ENCODE results near the gene DGKK. TPM values are rescaled to one million over a fixed set of nuclear protein-coding genes. Genes with fewer than 3 reads are reported as not detected.

Gene DGKK, protein sequence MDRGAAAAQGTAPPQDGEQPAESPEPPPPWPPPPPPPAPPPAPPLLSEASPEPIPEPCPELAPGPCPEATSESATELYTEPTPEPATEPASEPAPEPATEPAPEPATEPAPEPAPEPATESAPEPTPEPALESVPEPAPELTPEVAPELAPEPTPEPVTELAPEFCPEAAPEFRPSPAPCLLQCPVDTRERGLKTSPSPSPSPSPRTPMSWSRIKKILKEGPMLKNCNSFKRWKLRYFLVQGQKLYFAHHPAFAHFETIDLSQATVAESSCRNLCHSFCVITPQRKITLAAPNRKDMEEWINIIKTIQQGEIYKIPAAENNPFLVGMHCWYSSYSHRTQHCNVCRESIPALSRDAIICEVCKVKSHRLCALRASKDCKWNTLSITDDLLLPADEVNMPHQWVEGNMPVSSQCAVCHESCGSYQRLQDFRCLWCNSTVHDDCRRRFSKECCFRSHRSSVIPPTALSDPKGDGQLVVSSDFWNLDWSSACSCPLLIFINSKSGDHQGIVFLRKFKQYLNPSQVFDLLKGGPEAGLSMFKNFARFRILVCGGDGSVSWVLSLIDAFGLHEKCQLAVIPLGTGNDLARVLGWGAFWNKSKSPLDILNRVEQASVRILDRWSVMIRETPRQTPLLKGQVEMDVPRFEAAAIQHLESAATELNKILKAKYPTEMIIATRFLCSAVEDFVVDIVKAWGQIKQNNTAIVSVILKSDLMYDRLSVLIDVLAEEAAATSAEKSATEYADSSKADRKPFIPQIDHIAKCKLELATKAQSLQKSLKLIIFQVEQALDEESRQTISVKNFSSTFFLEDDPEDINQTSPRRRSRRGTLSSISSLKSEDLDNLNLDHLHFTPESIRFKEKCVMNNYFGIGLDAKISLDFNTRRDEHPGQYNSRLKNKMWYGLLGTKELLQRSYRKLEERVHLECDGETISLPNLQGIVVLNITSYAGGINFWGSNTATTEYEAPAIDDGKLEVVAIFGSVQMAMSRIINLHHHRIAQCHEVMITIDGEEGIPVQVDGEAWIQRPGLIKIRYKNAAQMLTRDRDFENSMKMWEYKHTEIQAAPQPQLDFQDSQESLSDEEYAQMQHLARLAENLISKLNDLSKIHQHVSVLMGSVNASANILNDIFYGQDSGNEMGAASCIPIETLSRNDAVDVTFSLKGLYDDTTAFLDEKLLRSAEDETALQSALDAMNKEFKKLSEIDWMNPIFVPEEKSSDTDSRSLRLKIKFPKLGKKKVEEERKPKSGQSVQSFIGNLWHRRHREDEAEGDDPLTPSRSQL
- not detected for total RNA-seq
- polyA plus RNA-seq, result under 1 TPM in 1 of 3 donors, not detected in 2; under 0.01 TPM
- long read RNA-seq, donor 1, result 0 reads
- long read RNA-seq, donor 2, result 0 reads

DNA sequence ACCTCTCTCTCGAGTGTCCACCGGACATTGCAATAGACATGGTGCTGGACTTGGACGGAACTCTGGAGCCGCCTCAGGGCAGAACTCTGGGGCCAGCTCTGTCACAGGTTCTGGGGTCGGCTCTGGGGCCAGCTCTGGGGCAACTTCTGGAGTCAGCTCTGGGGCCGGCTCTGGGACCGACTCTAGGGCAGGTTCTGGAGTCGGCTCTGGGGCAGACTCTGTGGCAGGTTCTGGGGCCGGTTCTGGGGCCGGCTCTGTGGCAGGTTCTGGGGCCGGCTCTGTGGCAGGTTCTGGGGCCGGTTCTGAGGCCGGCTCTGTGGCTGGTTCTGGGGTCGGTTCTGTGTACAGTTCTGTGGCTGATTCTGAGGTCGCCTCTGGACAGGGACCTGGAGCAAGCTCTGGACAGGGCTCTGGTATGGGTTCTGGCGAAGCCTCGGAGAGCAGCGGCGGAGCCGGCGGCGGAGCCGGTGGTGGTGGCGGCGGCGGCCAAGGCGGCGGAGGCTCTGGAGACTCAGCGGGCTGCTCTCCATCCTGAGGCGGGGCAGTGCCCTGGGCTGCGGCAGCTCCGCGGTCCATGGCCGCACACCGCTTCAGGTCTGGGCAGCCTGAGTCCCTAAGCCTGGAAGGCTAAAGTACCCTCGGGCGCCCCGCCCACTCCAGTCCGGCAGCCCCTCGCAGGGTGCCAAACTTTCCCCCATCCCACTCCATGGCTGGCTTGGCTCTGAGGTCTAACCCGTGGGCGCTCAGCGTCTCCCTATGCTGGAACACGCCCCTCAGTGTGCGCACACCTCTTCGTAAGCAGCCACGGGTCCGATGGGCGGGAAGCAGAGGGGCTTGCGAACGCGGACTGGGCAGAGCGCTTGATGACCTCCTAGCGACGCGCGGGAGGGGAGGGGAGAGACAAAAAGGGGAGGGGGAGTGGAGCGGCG, at the start of gene DGKK:
DGKK (minus strand) TSS at position 723 of the 929 bp plus-strand sequence; CDS start at position 576, 147 bp downstream.
- H3K36me3 ChIP-seq (ENCODE audit: insufficient read depth in 1 of 2, low read depth in 1 of 2), result no peaks in the 10 kb centered on the region
- ATAC-seq (no peak), DNase-seq (no peak)
- H3K4me1 ChIP-seq, result no peaks in the 10 kb centered on the region
- TF ChIP-seq, protein P1, sequence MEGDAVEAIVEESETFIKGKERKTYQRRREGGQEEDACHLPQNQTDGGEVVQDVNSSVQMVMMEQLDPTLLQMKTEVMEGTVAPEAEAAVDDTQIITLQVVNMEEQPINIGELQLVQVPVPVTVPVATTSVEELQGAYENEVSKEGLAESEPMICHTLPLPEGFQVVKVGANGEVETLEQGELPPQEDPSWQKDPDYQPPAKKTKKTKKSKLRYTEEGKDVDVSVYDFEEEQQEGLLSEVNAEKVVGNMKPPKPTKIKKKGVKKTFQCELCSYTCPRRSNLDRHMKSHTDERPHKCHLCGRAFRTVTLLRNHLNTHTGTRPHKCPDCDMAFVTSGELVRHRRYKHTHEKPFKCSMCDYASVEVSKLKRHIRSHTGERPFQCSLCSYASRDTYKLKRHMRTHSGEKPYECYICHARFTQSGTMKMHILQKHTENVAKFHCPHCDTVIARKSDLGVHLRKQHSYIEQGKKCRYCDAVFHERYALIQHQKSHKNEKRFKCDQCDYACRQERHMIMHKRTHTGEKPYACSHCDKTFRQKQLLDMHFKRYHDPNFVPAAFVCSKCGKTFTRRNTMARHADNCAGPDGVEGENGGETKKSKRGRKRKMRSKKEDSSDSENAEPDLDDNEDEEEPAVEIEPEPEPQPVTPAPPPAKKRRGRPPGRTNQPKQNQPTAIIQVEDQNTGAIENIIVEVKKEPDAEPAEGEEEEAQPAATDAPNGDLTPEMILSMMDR (IDR thresholded peaks at IDR 0.05), result no peak
- WGBS, 3 donors, result 1 to 21% (median 2%) methylated on average over 21 to 59 of the region's 59 CpGs
- no peak within 1 kb of the TSS for H3K27ac ChIP-seq
- H3K27me3 ChIP-seq (ENCODE audit: insufficient read depth in 3 of 3, low read length in 2 of 3), result peaks cover 0 to 98% (median 15%) of the 10 kb centered on the region in 3 donors
- intact Hi-C loops (cut with DNase I), result no loop called here
- H3K9me3 ChIP-seq, result no peaks in the 10 kb centered on the region
- H3K4me3 ChIP-seq, result peak within 1 kb of the TSS; percentile 34

GRCh38 chrX:50514811-50515210, 44.2 kb upstream of the DGKK start:
- peaks cover 4% of the 10 kb centered on the region for H3K9me3 ChIP-seq
- no peaks in the 10 kb centered on the region for H3K4me1 ChIP-seq
- WGBS, 3 donors, result 65 to 95% (median 88%) methylated on average over 7 of the region's 7 CpGs
- no peaks in the 10 kb centered on the region for H3K36me3 ChIP-seq (ENCODE audit: insufficient read depth in 1 of 2, low read depth in 1 of 2)
- ATAC-seq, result no peak
- peak in 1 of 2 donors; percentile 5 for DNase-seq
- intact Hi-C loops (cut with DNase I), result no loop called here
- peaks cover 0 to 9% (median 0%) of the 10 kb centered on the region in 3 donors for H3K27me3 ChIP-seq (ENCODE audit: insufficient read depth in 3 of 3, low read length in 2 of 3)
- H3K27ac ChIP-seq, result no peak overlapping the region
- H3K4me3 ChIP-seq, result no peak overlapping the region
- TF ChIP-seq, protein P1 (IDR thresholded peaks at IDR 0.05), result no peak

DNA sequence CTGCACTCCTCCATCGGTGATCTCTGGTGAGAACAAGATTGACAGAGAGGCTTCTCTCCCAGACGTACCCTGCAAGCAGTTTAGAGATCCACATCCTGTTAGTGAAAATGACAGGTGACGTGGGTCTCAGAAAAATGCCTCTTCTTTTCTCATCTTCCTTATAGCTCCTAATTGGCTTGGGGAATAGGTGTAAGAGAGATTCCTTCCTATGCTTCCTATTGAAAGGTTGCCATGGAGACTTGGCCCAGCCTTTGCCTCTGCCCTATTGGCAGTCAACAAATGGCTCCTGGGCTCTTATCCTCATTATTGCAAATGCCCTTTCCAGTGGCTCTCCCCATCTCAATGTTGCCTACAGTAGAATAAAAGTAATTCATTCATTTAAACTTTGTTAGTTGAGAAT, 26.5 kb upstream of the DGKK start:
- Histone ChIP-seq H3K27me3 (ENCODE audit: insufficient read depth in 3 of 3, low read length in 2 of 3) (peaks cover 0 to 46% (median 0%) of the 10 kb centered on the region in 3 donors), H3K9me3 (no peaks in the 10 kb centered on the region), H3K36me3 (ENCODE audit: insufficient read depth in 1 of 2, low read depth in 1 of 2) (no peaks in the 10 kb centered on the region), H3K4me1 (no peaks in the 10 kb centered on the region), H3K4me3 (no peak overlapping the region), H3K27ac (no peak overlapping the region)
- intact Hi-C loops (cut with DNase I), result no loop called here
- DNase-seq (no peak), ATAC-seq (no peak)
- TF ChIP-seq, protein P1 (IDR thresholded peaks at IDR 0.05), result no peak
- WGBS, 3 donors, result 45 to 77% (median 60%) methylated on average over 3 of the region's 3 CpGs
